ENCODE measurements around the gene RAD21L1. TPM values are rescaled to one million over a fixed set of nuclear protein-coding genes. Genes with fewer than 3 reads are reported as not detected.

The RAD21L1 gene
- total RNA-seq, 1 donor from 2014 or later = not detected

DNA sequence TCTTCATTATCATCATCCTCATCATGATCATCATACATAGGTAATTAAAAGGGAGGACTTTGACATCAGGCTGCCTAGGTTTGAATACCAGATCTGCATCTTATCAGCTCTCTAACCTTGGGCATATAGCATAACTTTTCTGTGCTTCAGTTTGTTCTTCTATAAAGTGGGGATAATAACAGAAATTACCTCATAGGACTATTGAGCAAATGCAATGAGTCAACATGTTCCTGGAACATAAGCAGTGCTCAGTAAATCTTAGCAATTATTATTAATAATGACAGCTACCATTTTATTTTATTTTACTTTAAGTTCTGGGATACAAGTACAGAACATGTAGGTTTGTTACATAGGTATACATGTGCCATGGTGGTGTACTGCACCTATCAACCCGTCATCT, 15.3 kb upstream of the RAD21L1 start:
- no peak for DNase-seq (ENCODE audit: low spot score)
- Mint-ChIP-seq H3K9me3 (no peaks in the 10 kb centered on the region), H3K27ac (no peak overlapping the region), H3K27me3 (ENCODE audit: insufficient read depth, low read depth) (peaks cover 14% of the 10 kb centered on the region), H3K4me3 (no peak overlapping the region), H3K4me1 (peaks cover 8% of the 10 kb centered on the region), H3K36me3 (no peaks in the 10 kb centered on the region)
- Histone ChIP-seq H3K27me3 (peaks cover 58% of the 10 kb centered on the region), H3F3A (ENCODE audit: low read depth) (no peaks in the 10 kb centered on the region), H3K36me3 (no peaks in the 10 kb centered on the region), H4K20me1 (ENCODE audit: low read depth) (no peaks in the 10 kb centered on the region), H3K4me2 (no peak overlapping the region), H3K9me3 (ENCODE audit: low read depth) (no peaks in the 10 kb centered on the region), H3K27ac (no peak overlapping the region), H3K79me2 (ENCODE audit: low read depth) (no peaks in the 10 kb centered on the region), H2AFZ (replicated peaks) (no peak overlapping the region), H3K4me1 (no peaks in the 10 kb centered on the region), H3K4me3 (no peak overlapping the region), H3K9ac (no peak overlapping the region)
- TF ChIP-seq EZH2 (IDR thresholded peaks at IDR 0.05) (no peak), EZH2phosphoT487 (IDR thresholded peaks at IDR 0.05) (no peak)
- TF ChIP-seq, protein P1, sequence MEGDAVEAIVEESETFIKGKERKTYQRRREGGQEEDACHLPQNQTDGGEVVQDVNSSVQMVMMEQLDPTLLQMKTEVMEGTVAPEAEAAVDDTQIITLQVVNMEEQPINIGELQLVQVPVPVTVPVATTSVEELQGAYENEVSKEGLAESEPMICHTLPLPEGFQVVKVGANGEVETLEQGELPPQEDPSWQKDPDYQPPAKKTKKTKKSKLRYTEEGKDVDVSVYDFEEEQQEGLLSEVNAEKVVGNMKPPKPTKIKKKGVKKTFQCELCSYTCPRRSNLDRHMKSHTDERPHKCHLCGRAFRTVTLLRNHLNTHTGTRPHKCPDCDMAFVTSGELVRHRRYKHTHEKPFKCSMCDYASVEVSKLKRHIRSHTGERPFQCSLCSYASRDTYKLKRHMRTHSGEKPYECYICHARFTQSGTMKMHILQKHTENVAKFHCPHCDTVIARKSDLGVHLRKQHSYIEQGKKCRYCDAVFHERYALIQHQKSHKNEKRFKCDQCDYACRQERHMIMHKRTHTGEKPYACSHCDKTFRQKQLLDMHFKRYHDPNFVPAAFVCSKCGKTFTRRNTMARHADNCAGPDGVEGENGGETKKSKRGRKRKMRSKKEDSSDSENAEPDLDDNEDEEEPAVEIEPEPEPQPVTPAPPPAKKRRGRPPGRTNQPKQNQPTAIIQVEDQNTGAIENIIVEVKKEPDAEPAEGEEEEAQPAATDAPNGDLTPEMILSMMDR (IDR thresholded peaks at IDR 0.05) = no peak

DNA sequence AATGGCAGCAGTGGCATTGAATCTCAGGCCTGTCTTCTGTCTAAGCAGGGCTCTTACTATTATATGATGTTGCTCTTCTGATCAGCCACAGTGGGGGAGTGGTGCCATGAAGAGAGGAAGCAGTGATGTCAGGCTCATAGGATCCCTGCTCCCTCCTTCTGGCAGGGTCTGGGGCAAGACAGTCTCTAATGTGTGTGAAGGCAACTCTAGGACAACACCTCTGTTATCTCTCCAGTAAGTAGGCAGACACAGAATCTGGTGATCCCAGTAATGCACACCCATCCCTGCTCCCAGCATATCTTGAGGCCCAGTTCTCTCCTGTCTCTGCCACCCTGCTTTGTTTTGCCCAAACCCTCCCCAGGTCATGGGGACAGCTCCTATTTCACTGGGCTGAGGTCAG, 13.8 kb upstream of the RAD21L1 start:
- H3K36me3 ChIP-seq = no peaks in the 10 kb centered on the region
- no peak overlapping the region for H3K27ac ChIP-seq
- no peak overlapping the region for H3K4me3 Mint-ChIP-seq
- no peak overlapping the region for H3K27ac Mint-ChIP-seq
- no peak overlapping the region for H3K4me3 ChIP-seq
- H4K20me1 ChIP-seq (ENCODE audit: low read depth) = no peaks in the 10 kb centered on the region
- H3K4me1 Mint-ChIP-seq = peaks cover 13% of the 10 kb centered on the region
- TF ChIP-seq, protein P1 (IDR thresholded peaks at IDR 0.05) = no peak
- no peak for TF ChIP-seq EZH2 (IDR thresholded peaks at IDR 0.05)
- TF ChIP-seq EZH2phosphoT487 (IDR thresholded peaks at IDR 0.05) = no peak
- H3K9me3 ChIP-seq (ENCODE audit: low read depth) = no peaks in the 10 kb centered on the region
- H3K27me3 Mint-ChIP-seq (ENCODE audit: insufficient read depth, low read depth) = peaks cover 10% of the 10 kb centered on the region
- no peak overlapping the region for H3K4me2 ChIP-seq
- H3K79me2 ChIP-seq (ENCODE audit: low read depth) = no peaks in the 10 kb centered on the region
- H3K9me3 Mint-ChIP-seq = no peaks in the 10 kb centered on the region
- no peaks in the 10 kb centered on the region for H3F3A ChIP-seq (ENCODE audit: low read depth)
- no peaks in the 10 kb centered on the region for H3K4me1 ChIP-seq
- DNase-seq (ENCODE audit: low spot score) = no peak
- no peak overlapping the region for H2AFZ ChIP-seq (replicated peaks)
- H3K9ac ChIP-seq = no peak overlapping the region
- H3K36me3 Mint-ChIP-seq = no peaks in the 10 kb centered on the region
- H3K27me3 ChIP-seq = peaks cover 58% of the 10 kb centered on the region

DNA sequence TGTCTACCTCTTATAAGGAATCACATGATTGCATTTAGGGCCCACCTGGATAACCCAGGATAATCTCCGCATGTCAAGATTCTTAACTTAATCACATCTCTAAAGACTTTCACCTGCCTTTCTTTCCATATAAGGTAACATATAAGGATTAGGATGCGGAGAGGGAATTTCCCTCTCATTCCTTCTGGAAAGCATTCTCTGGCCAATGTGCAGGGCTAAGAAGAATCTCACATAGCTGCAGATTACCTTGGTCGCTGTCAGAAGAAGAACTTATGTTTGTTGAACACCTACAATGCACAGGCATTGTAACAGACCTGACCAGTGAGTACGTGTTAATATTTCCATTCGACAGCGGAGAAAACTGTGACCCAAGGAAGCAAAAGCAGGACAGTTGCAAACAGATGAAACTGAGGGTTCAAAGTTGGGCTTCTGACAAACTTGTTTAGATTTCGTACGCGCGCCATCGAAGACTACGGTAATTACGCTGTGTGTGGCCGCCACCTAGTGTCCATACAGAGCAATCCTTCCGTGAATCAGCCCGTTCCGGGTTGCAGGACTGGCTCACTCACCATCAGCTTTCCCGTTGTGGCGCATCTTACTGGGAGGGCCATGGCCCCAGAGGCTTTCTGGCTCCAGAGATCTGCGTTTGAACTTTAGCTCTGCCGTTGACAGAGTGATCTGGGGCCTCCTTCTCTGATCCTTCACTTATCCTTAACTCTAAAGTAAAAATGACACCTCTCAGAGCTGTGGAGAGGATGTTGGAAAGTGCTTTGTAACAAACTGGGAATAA, 13.0 kb upstream of the RAD21L1 start:
- Mint-ChIP-seq H3K36me3 (no peaks in the 10 kb centered on the region), H3K4me3 (peak overlapping the region; percentile 13), H3K9me3 (no peaks in the 10 kb centered on the region), H3K4me1 (peaks cover 11% of the 10 kb centered on the region), H3K27me3 (ENCODE audit: insufficient read depth, low read depth) (peaks cover 8% of the 10 kb centered on the region), H3K27ac (no peak overlapping the region)
- no peaks in the 10 kb centered on the region for H3F3A ChIP-seq (ENCODE audit: low read depth)
- no peak overlapping the region for H3K4me2 ChIP-seq
- no peaks in the 10 kb centered on the region for H4K20me1 ChIP-seq (ENCODE audit: low read depth)
- H3K79me2 ChIP-seq (ENCODE audit: low read depth) = no peaks in the 10 kb centered on the region
- H3K9ac ChIP-seq = no peak overlapping the region
- H3K36me3 ChIP-seq = no peaks in the 10 kb centered on the region
- peak; percentile 90 for DNase-seq (ENCODE audit: low spot score)
- TF ChIP-seq, protein P1 (IDR thresholded peaks at IDR 0.05) = peak; percentile 80
- no peak for TF ChIP-seq EZH2phosphoT487 (IDR thresholded peaks at IDR 0.05)
- peak; percentile 31 for TF ChIP-seq EZH2 (IDR thresholded peaks at IDR 0.05)
- H3K27ac ChIP-seq = no peak overlapping the region
- H2AFZ ChIP-seq (replicated peaks) = peak overlapping the region; percentile 48
- H3K27me3 ChIP-seq = peaks cover 58% of the 10 kb centered on the region
- H3K9me3 ChIP-seq (ENCODE audit: low read depth) = no peaks in the 10 kb centered on the region
- H3K4me3 ChIP-seq = no peak overlapping the region
- no peaks in the 10 kb centered on the region for H3K4me1 ChIP-seq
